H9 (cell line): Measurements from ENCODE around the gene MYMX. TPM values are rescaled to one million over a fixed set of nuclear protein-coding genes. Genes with fewer than 3 reads are reported as not detected.

ENCODE experiments used
- DNase-seq: peaks from one replicate; pipeline ENCODE4 v3.0.0-alpha.2; 2017
- H2AFZ ChIP-seq: one replicate; pipeline ENCODE4 v1.6.1; 2013; ENCODE audit warnings: mild to moderate bottlenecking, low read length, control low read depth, moderate library complexity
- H2AK5ac ChIP-seq: 2 replicates; pipeline ENCODE4 v1.6.1; 2013; ENCODE audit warnings: low read length, control low read depth, mixed read lengths; ENCODE audit not compliant: insufficient read length
- H2BK120ac ChIP-seq: one replicate; pipeline ENCODE4 v1.6.1; 2013; ENCODE audit warnings: low read depth, mild to moderate bottlenecking, low read length, control low read depth, inconsistent platforms; ENCODE audit not compliant: poor library complexity, severe bottlenecking
- H2BK12ac ChIP-seq: 2 replicates; pipeline ENCODE4 v1.6.1; 2013; ENCODE audit warnings: low read length, control low read depth, mixed read lengths, low read depth; ENCODE audit not compliant: insufficient read length
- H2BK15ac ChIP-seq: 2 replicates; pipeline ENCODE4 v1.6.1; 2013; ENCODE audit warnings: low read depth, low read length, control low read depth
- H2BK20ac ChIP-seq: one replicate; pipeline ENCODE4 v1.6.1; 2013; ENCODE audit warnings: low read depth, mild to moderate bottlenecking, low read length, control low read depth, inconsistent platforms; ENCODE audit not compliant: poor library complexity, severe bottlenecking
- H2BK5ac ChIP-seq: 2 replicates; pipeline ENCODE4 v1.6.1; 2013; ENCODE audit warnings: low read length, control low read depth, mixed read lengths; ENCODE audit not compliant: insufficient read length
- H3K14ac ChIP-seq: 2 replicates; pipeline ENCODE4 v1.6.1; 2013; ENCODE audit warnings: low read length, control low read depth; ENCODE audit not compliant: insufficient read depth
- H3K18ac ChIP-seq: 2 replicates; pipeline ENCODE4 v1.6.1; 2013; ENCODE audit warnings: low read depth, mild to moderate bottlenecking, mixed read lengths, low read length, control low read depth; ENCODE audit not compliant: insufficient read length
- H3K23ac ChIP-seq: 2 replicates; pipeline ENCODE4 v1.6.1; 2013; ENCODE audit warnings: low read length, control low read depth, mixed read lengths, low read depth; ENCODE audit not compliant: insufficient read length
- H3K23me2 ChIP-seq: 2 replicates; pipeline ENCODE4 v1.6.1; 2013; ENCODE audit warnings: low read depth, mild to moderate bottlenecking, mixed read lengths, low read length, control low read depth; ENCODE audit not compliant: insufficient read length, poor library complexity, severe bottlenecking
- H3K27ac ChIP-seq: 2 replicates; pipeline ENCODE4 v1.5.1; 2013; ENCODE audit warnings: low read length, control low read depth, mixed read lengths, low read depth; ENCODE audit not compliant: insufficient read length
- H3K27me3 ChIP-seq: 2 replicates; pipeline ENCODE4 v1.6.1; 2013; ENCODE audit warnings: low read length, control low read depth, inconsistent platforms; ENCODE audit not compliant: insufficient read depth
- H3K4ac ChIP-seq: 2 replicates; pipeline ENCODE4 v1.6.1; 2013; ENCODE audit warnings: low read depth, mild to moderate bottlenecking, control low read depth, inconsistent platforms, low read length, moderate library complexity
- H3K4me1 ChIP-seq: 2 replicates; pipeline ENCODE4 v1.6.1; 2013; ENCODE audit warnings: low read length, control low read depth, inconsistent platforms; ENCODE audit not compliant: insufficient read depth
- H3K4me2 ChIP-seq: 2 replicates; pipeline ENCODE4 v1.6.1; 2013; ENCODE audit warnings: low read length, control low read depth, mixed read lengths; ENCODE audit not compliant: insufficient read length, insufficient read depth
- H3K56ac ChIP-seq: 2 replicates; pipeline ENCODE4 v1.6.1; 2013; ENCODE audit warnings: low read depth, mild to moderate bottlenecking, mixed read lengths, low read length, control low read depth; ENCODE audit not compliant: insufficient read length
- H3K79me1 ChIP-seq: 2 replicates; pipeline ENCODE4 v1.6.1; 2013; ENCODE audit warnings: low read depth, mild to moderate bottlenecking, moderate library complexity, low read length, control low read depth, inconsistent platforms; ENCODE audit not compliant: insufficient read depth, poor library complexity, severe bottlenecking
- H3K79me2 ChIP-seq: 2 replicates; pipeline ENCODE4 v1.6.1; 2013; ENCODE audit warnings: low read length, control low read depth, inconsistent platforms; ENCODE audit not compliant: insufficient read depth
- H3K9ac ChIP-seq: 2 replicates; pipeline ENCODE4 v1.6.1; 2013; ENCODE audit warnings: low read length, control low read depth, mixed read lengths; ENCODE audit not compliant: insufficient read length; ENCODE audit errors: extremely low read depth
- H3K9me3 ChIP-seq: one replicate; pipeline ENCODE4 v1.6.1; 2013; ENCODE audit warnings: low read depth, low read length, inconsistent platforms; ENCODE audit not compliant: control insufficient read depth
- H3T11ph ChIP-seq: one replicate; pipeline ENCODE4 v1.6.1; 2013; ENCODE audit warnings: mild to moderate bottlenecking, low read length, control low read depth, inconsistent platforms
- H4K20me1 ChIP-seq: one replicate; pipeline ENCODE4 v1.6.1; 2013; ENCODE audit not compliant: control insufficient read depth, insufficient read length, insufficient read depth
- H4K5ac ChIP-seq: 2 replicates; pipeline ENCODE4 v1.6.1; 2013; ENCODE audit warnings: low read depth, mild to moderate bottlenecking, mixed read lengths, low read length, control low read depth; ENCODE audit not compliant: insufficient read length
- H4K8ac ChIP-seq: replicated peaks from 2 replicates; pipeline ENCODE4 v1.6.1; 2013; ENCODE audit warnings: low read length, control low read depth, mixed read lengths, low read depth; ENCODE audit not compliant: insufficient read length
- H4K91ac ChIP-seq: 2 replicates; pipeline ENCODE4 v1.6.1; 2013; ENCODE audit warnings: low read depth, mild to moderate bottlenecking, moderate library complexity, mixed read lengths, low read length, control low read depth; ENCODE audit not compliant: insufficient read length
- H3K27ac Mint-ChIP-seq, 3 experiments: 2 replicates in 2 of 3; 3 replicates in 1 of 3; pipeline ENCODE4 v1.8.0; 2020 to 2021; ENCODE audit warnings: mixed read lengths in 3 of 3, mild to moderate bottlenecking in 1 of 3, moderate library complexity in 1 of 3
- H3K27me3 Mint-ChIP-seq: 2 replicates; pipeline ENCODE4 v1.8.0; 2021; ENCODE audit warnings: low read depth, mild to moderate bottlenecking, moderate library complexity, mixed read lengths
- H3K36me3 Mint-ChIP-seq, 3 experiments: 2 replicates in 2 of 3; 3 replicates in 1 of 3; pipeline ENCODE4 v1.8.0; 2020 to 2021; ENCODE audit warnings: low read depth in 3 of 3, mixed read lengths in 3 of 3; ENCODE audit not compliant: insufficient read depth in 1 of 3
- H3K4me1 Mint-ChIP-seq, 2 experiments: 2 replicates each; pipeline ENCODE4 v1.8.0; 2020; ENCODE audit warnings: mixed read lengths in 2 of 2
- H3K4me3 Mint-ChIP-seq, 2 experiments: 2 replicates in 1 of 2; 3 replicates in 1 of 2; pipeline ENCODE4 v1.8.0; 2020 to 2021; ENCODE audit warnings: mild to moderate bottlenecking in 2 of 2, mixed read lengths in 2 of 2, moderate library complexity in 1 of 2
- H3K9me3 Mint-ChIP-seq, 2 experiments: 2 replicates in 1 of 2; 3 replicates in 1 of 2; pipeline ENCODE4 v1.8.0; 2020; ENCODE audit warnings: mild to moderate bottlenecking in 2 of 2, mixed read lengths in 2 of 2, moderate library complexity in 1 of 2
- CTCF ChIP-seq: fragments of 200-600 bp; sonication (generic); conservative IDR thresholded peaks from 3 replicates; pipeline ENCODE4 v1.8.0; 2021; ENCODE audit warnings: antibody characterized with exemption, mild to moderate bottlenecking
- WGBS: extraction: QIAGEN DNeasy Blood & Tissue Kit; methylation state at CpG from one replicate; pipeline ENCODE4 v1.1.7; 2013; ENCODE audit warnings: missing lambda C conversion rate, low lambda C conversion rate, mixed read lengths; ENCODE audit not compliant: insufficient read length; ENCODE audit errors: extremely low coverage; 5-methylcytosine and 5-hydroxymethylcytosine counted together
- total RNA-seq: library from RNA; stranded (reverse); gene quantifications from 2 replicates; pipeline ENCODE4 v1.2.1, GENCODE V29; 2021

The MYMX gene
- total RNA-seq, 1 experiment from 2014 or later: 1.1 TPM

- H3K9me3 ChIP-seq: no peaks in the 10 kb centered on the region
- no peak overlapping the region for H2AK5ac ChIP-seq
- no peak overlapping the region for H3K14ac ChIP-seq
- no peak overlapping the region for H3K27ac ChIP-seq
- no peak overlapping the region for H2AFZ ChIP-seq
- H4K8ac ChIP-seq: no peak overlapping the region
- H3K4ac ChIP-seq: no peak overlapping the region
- no peaks in the 10 kb centered on the region for H3K27me3 ChIP-seq
- no peak overlapping the region for H4K91ac ChIP-seq
- no peak overlapping the region for H3K18ac ChIP-seq
- H3K79me1 ChIP-seq: peaks cover 17% of the 10 kb centered on the region
- Mint-ChIP-seq H3K27me3 (no peaks in the 10 kb centered on the region), H3K4me1 (peaks cover 31 to 46% of the 10 kb centered on the region in 2 experiments), H3K36me3 (peaks cover 50 to 63% (median 55%) of the 10 kb centered on the region in 3 experiments), H3K9me3 (no peaks in the 10 kb centered on the region; a peak in 1 of 5 replicates), H3K27ac (peak overlapping the region in 1 of 3 experiments; percentile 65; a peak in 2 of 7 replicates), H3K4me3 (no peak overlapping the region; a peak in 1 of 5 replicates)
- no peak overlapping the region for H2BK15ac ChIP-seq
- H4K20me1 ChIP-seq: peaks cover 2% of the 10 kb centered on the region
- H2BK5ac ChIP-seq: no peak overlapping the region
- no peak overlapping the region for H4K5ac ChIP-seq
- H3T11ph ChIP-seq: no peak overlapping the region
- no peak overlapping the region for H2BK120ac ChIP-seq
- no CpG with 5 or more reads among the region's 5 CpGs for WGBS
- no peak overlapping the region for H3K4me2 ChIP-seq
- H3K4me1 ChIP-seq: peaks cover 11% of the 10 kb centered on the region; the same call in 1 of the 2 replicates
- H3K23ac ChIP-seq: no peak overlapping the region
- peaks cover 17% of the 10 kb centered on the region; the same call in 1 of the 2 replicates for H3K79me2 ChIP-seq
- no peak overlapping the region for H2BK20ac ChIP-seq
- TF ChIP-seq CTCF: no peak
- no peak overlapping the region for H2BK12ac ChIP-seq
- no peak overlapping the region for H3K56ac ChIP-seq
- H3K23me2 ChIP-seq: peaks cover 7% of the 10 kb centered on the region
- DNase-seq: no peak
- no peak overlapping the region for H3K9ac ChIP-seq
Observed at GRCh38 chr6:44228836-44229235, 12.1 kb downstream of the MYMX start.
